ENCODE results near the gene RPS3. TPM values are rescaled to one million over a fixed set of nuclear protein-coding genes. Genes with fewer than 3 reads are reported as not detected.

Gene RPS3
- total RNA-seq, 3 donors from 2014 or later (not counting 1 experiment from before 2014, with no cell fraction given): 2,027 to 2,376 (median 2,290) TPM

GRCh38 chr11:75402002-75402773, 2.9 kb downstream of the RPS3 start:
- H3K4me3 Mint-ChIP-seq: peak overlapping the region; percentile 53

GRCh38 chr11:75403037-75403436, 3.7 kb downstream of the RPS3 start:
- no peak for TF ChIP-seq CTCF (IDR thresholded peaks at IDR 0.05)
- Histone ChIP-seq H3K4me1 (ENCODE audit: control insufficient read depth, insufficient read depth, low read length) (peaks cover 35% of the 10 kb centered on the region), H3K9me3 (ENCODE audit: control insufficient read depth, insufficient read depth, low read length) (no peaks in the 10 kb centered on the region), H3K27me3 (ENCODE audit: control insufficient read depth, insufficient read depth, low read length) (no peaks in the 10 kb centered on the region), H3K36me3 (ENCODE audit: control insufficient read depth, insufficient read depth, low read length) (peaks cover 62% of the 10 kb centered on the region), H3K4me3 (ENCODE audit: low read length) (no peak overlapping the region), H3K27ac (ENCODE audit: low read length) (no peak overlapping the region)
- WGBS (ENCODE audit: insufficient coverage): 67% methylated on average over 1 of the region's 1 CpG
- intact Hi-C loops (cut with micrococcal nuclease): no loop called here
- DNase-seq: no peak
- Mint-ChIP-seq H3K27ac (peak overlapping the region; percentile 97 to 98), H3K4me3 (no peak overlapping the region), H3K9me3 (no peaks in the 10 kb centered on the region), H3K27me3 (ENCODE audit: low read depth in 2 of 2) (no peaks in the 10 kb centered on the region), H3K36me3 (peaks cover 12% of the 10 kb centered on the region), H3K4me1 (peaks cover 57 to 66% of the 10 kb centered on the region in 2 donors)
- ATAC-seq: no peak

More at GRCh38 chr11:75402002-75402773, 2.9 kb downstream of the RPS3 start:
- H3K36me3 ChIP-seq (ENCODE audit: control insufficient read depth, insufficient read depth, low read length): peaks cover 62% of the 10 kb centered on the region
- DNase-seq: no peak
- H3K4me1 ChIP-seq (ENCODE audit: control insufficient read depth, insufficient read depth, low read length): peaks cover 35% of the 10 kb centered on the region
- peaks cover 12% of the 10 kb centered on the region for H3K36me3 Mint-ChIP-seq
- no peaks in the 10 kb centered on the region for H3K9me3 ChIP-seq (ENCODE audit: control insufficient read depth, insufficient read depth, low read length)
- H3K4me1 Mint-ChIP-seq: peaks cover 51 to 61% of the 10 kb centered on the region in 2 donors
- no peaks in the 10 kb centered on the region for H3K27me3 Mint-ChIP-seq (ENCODE audit: low read depth in 2 of 2)
- TF ChIP-seq CTCF (IDR thresholded peaks at IDR 0.05): no peak
- H3K9me3 Mint-ChIP-seq: no peaks in the 10 kb centered on the region
- H3K27ac ChIP-seq (ENCODE audit: low read length): no peak overlapping the region
- no peaks in the 10 kb centered on the region for H3K27me3 ChIP-seq (ENCODE audit: control insufficient read depth, insufficient read depth, low read length)
- no peak overlapping the region for H3K4me3 ChIP-seq (ENCODE audit: low read length)
- ATAC-seq: no peak
- H3K27ac Mint-ChIP-seq: peak overlapping the region; percentile 97 to 98
- WGBS (ENCODE audit: insufficient coverage): 89% methylated on average over 10 of the region's 10 CpGs
- intact Hi-C loops (cut with micrococcal nuclease): no loop called here

GRCh38 chr11:75403983-75404658, 4.8 kb downstream of the RPS3 start:
- Mint-ChIP-seq H3K4me1 (peaks cover 56 to 65% of the 10 kb centered on the region in 2 donors), H3K4me3 (no peak overlapping the region), H3K27ac (peak overlapping the region; percentile 40 to 98), H3K36me3 (peaks cover 12% of the 10 kb centered on the region), H3K27me3 (ENCODE audit: low read depth in 2 of 2) (no peaks in the 10 kb centered on the region), H3K9me3 (no peaks in the 10 kb centered on the region)
- H3K27ac ChIP-seq (ENCODE audit: low read length): no peak overlapping the region
- H3K27me3 ChIP-seq (ENCODE audit: control insufficient read depth, insufficient read depth, low read length): no peaks in the 10 kb centered on the region
- peaks cover 31% of the 10 kb centered on the region for H3K4me1 ChIP-seq (ENCODE audit: control insufficient read depth, insufficient read depth, low read length)
- peaks cover 62% of the 10 kb centered on the region for H3K36me3 ChIP-seq (ENCODE audit: control insufficient read depth, insufficient read depth, low read length)
- H3K9me3 ChIP-seq (ENCODE audit: control insufficient read depth, insufficient read depth, low read length): no peaks in the 10 kb centered on the region
- H3K4me3 ChIP-seq (ENCODE audit: low read length): no peak overlapping the region
- intact Hi-C loops (cut with micrococcal nuclease): no loop called here
- WGBS (ENCODE audit: insufficient coverage): 91% methylated on average over 15 of the region's 15 CpGs
- TF ChIP-seq CTCF (IDR thresholded peaks at IDR 0.05): no peak
- DNase-seq (no peak), ATAC-seq (no peak)

All from natural killer cell (primary cell).